H9 (cell line): ENCODE data around the gene PRSS2. TPM values are rescaled to one million over a fixed set of nuclear protein-coding genes. Genes with fewer than 3 reads are reported as not detected.

Experiments used
- DNase-seq: peaks from one replicate; pipeline ENCODE4 v3.0.0-alpha.2; 2017
- H2AFZ ChIP-seq: one replicate; pipeline ENCODE4 v1.6.1; 2013; ENCODE audit warnings: mild to moderate bottlenecking, low read length, control low read depth, moderate library complexity
- H2AK5ac ChIP-seq: 2 replicates; pipeline ENCODE4 v1.6.1; 2013; ENCODE audit warnings: low read length, control low read depth, mixed read lengths; ENCODE audit not compliant: insufficient read length
- H2BK120ac ChIP-seq: one replicate; pipeline ENCODE4 v1.6.1; 2013; ENCODE audit warnings: low read depth, mild to moderate bottlenecking, low read length, control low read depth, inconsistent platforms; ENCODE audit not compliant: poor library complexity, severe bottlenecking
- H2BK12ac ChIP-seq: 2 replicates; pipeline ENCODE4 v1.6.1; 2013; ENCODE audit warnings: low read length, control low read depth, mixed read lengths, low read depth; ENCODE audit not compliant: insufficient read length
- H2BK15ac ChIP-seq: 2 replicates; pipeline ENCODE4 v1.6.1; 2013; ENCODE audit warnings: low read depth, low read length, control low read depth
- H2BK20ac ChIP-seq: one replicate; pipeline ENCODE4 v1.6.1; 2013; ENCODE audit warnings: low read depth, mild to moderate bottlenecking, low read length, control low read depth, inconsistent platforms; ENCODE audit not compliant: poor library complexity, severe bottlenecking
- H2BK5ac ChIP-seq: 2 replicates; pipeline ENCODE4 v1.6.1; 2013; ENCODE audit warnings: low read length, control low read depth, mixed read lengths; ENCODE audit not compliant: insufficient read length
- H3K14ac ChIP-seq: 2 replicates; pipeline ENCODE4 v1.6.1; 2013; ENCODE audit warnings: low read length, control low read depth; ENCODE audit not compliant: insufficient read depth
- H3K18ac ChIP-seq: 2 replicates; pipeline ENCODE4 v1.6.1; 2013; ENCODE audit warnings: low read depth, mild to moderate bottlenecking, mixed read lengths, low read length, control low read depth; ENCODE audit not compliant: insufficient read length
- H3K23ac ChIP-seq: 2 replicates; pipeline ENCODE4 v1.6.1; 2013; ENCODE audit warnings: low read length, control low read depth, mixed read lengths, low read depth; ENCODE audit not compliant: insufficient read length
- H3K23me2 ChIP-seq: 2 replicates; pipeline ENCODE4 v1.6.1; 2013; ENCODE audit warnings: low read depth, mild to moderate bottlenecking, mixed read lengths, low read length, control low read depth; ENCODE audit not compliant: insufficient read length, poor library complexity, severe bottlenecking
- H3K27ac ChIP-seq: 2 replicates; pipeline ENCODE4 v1.5.1; 2013; ENCODE audit warnings: low read length, control low read depth, mixed read lengths, low read depth; ENCODE audit not compliant: insufficient read length
- H3K27me3 ChIP-seq: 2 replicates; pipeline ENCODE4 v1.6.1; 2013; ENCODE audit warnings: low read length, control low read depth, inconsistent platforms; ENCODE audit not compliant: insufficient read depth
- H3K4ac ChIP-seq: 2 replicates; pipeline ENCODE4 v1.6.1; 2013; ENCODE audit warnings: low read depth, mild to moderate bottlenecking, control low read depth, inconsistent platforms, low read length, moderate library complexity
- H3K4me1 ChIP-seq: 2 replicates; pipeline ENCODE4 v1.6.1; 2013; ENCODE audit warnings: low read length, control low read depth, inconsistent platforms; ENCODE audit not compliant: insufficient read depth
- H3K4me2 ChIP-seq: 2 replicates; pipeline ENCODE4 v1.6.1; 2013; ENCODE audit warnings: low read length, control low read depth, mixed read lengths; ENCODE audit not compliant: insufficient read length, insufficient read depth
- H3K56ac ChIP-seq: 2 replicates; pipeline ENCODE4 v1.6.1; 2013; ENCODE audit warnings: low read depth, mild to moderate bottlenecking, mixed read lengths, low read length, control low read depth; ENCODE audit not compliant: insufficient read length
- H3K79me1 ChIP-seq: 2 replicates; pipeline ENCODE4 v1.6.1; 2013; ENCODE audit warnings: low read depth, mild to moderate bottlenecking, moderate library complexity, low read length, control low read depth, inconsistent platforms; ENCODE audit not compliant: insufficient read depth, poor library complexity, severe bottlenecking
- H3K79me2 ChIP-seq: 2 replicates; pipeline ENCODE4 v1.6.1; 2013; ENCODE audit warnings: low read length, control low read depth, inconsistent platforms; ENCODE audit not compliant: insufficient read depth
- H3K9ac ChIP-seq: 2 replicates; pipeline ENCODE4 v1.6.1; 2013; ENCODE audit warnings: low read length, control low read depth, mixed read lengths; ENCODE audit not compliant: insufficient read length; ENCODE audit errors: extremely low read depth
- H3K9me3 ChIP-seq: one replicate; pipeline ENCODE4 v1.6.1; 2013; ENCODE audit warnings: low read depth, low read length, inconsistent platforms; ENCODE audit not compliant: control insufficient read depth
- H3T11ph ChIP-seq: one replicate; pipeline ENCODE4 v1.6.1; 2013; ENCODE audit warnings: mild to moderate bottlenecking, low read length, control low read depth, inconsistent platforms
- H4K20me1 ChIP-seq: one replicate; pipeline ENCODE4 v1.6.1; 2013; ENCODE audit not compliant: control insufficient read depth, insufficient read length, insufficient read depth
- H4K5ac ChIP-seq: 2 replicates; pipeline ENCODE4 v1.6.1; 2013; ENCODE audit warnings: low read depth, mild to moderate bottlenecking, mixed read lengths, low read length, control low read depth; ENCODE audit not compliant: insufficient read length
- H4K8ac ChIP-seq: replicated peaks from 2 replicates; pipeline ENCODE4 v1.6.1; 2013; ENCODE audit warnings: low read length, control low read depth, mixed read lengths, low read depth; ENCODE audit not compliant: insufficient read length
- H4K91ac ChIP-seq: 2 replicates; pipeline ENCODE4 v1.6.1; 2013; ENCODE audit warnings: low read depth, mild to moderate bottlenecking, moderate library complexity, mixed read lengths, low read length, control low read depth; ENCODE audit not compliant: insufficient read length
- H3K27ac Mint-ChIP-seq, 3 experiments: 2 replicates in 2 of 3; 3 replicates in 1 of 3; pipeline ENCODE4 v1.8.0; 2020 to 2021; ENCODE audit warnings: mixed read lengths in 3 of 3, mild to moderate bottlenecking in 1 of 3, moderate library complexity in 1 of 3
- H3K27me3 Mint-ChIP-seq: 2 replicates; pipeline ENCODE4 v1.8.0; 2021; ENCODE audit warnings: low read depth, mild to moderate bottlenecking, moderate library complexity, mixed read lengths
- H3K36me3 Mint-ChIP-seq, 3 experiments: 2 replicates in 2 of 3; 3 replicates in 1 of 3; pipeline ENCODE4 v1.8.0; 2020 to 2021; ENCODE audit warnings: low read depth in 3 of 3, mixed read lengths in 3 of 3; ENCODE audit not compliant: insufficient read depth in 1 of 3
- H3K4me1 Mint-ChIP-seq, 2 experiments: 2 replicates each; pipeline ENCODE4 v1.8.0; 2020; ENCODE audit warnings: mixed read lengths in 2 of 2
- H3K4me3 Mint-ChIP-seq, 2 experiments: 2 replicates in 1 of 2; 3 replicates in 1 of 2; pipeline ENCODE4 v1.8.0; 2020 to 2021; ENCODE audit warnings: mild to moderate bottlenecking in 2 of 2, mixed read lengths in 2 of 2, moderate library complexity in 1 of 2
- H3K9me3 Mint-ChIP-seq, 2 experiments: 2 replicates in 1 of 2; 3 replicates in 1 of 2; pipeline ENCODE4 v1.8.0; 2020; ENCODE audit warnings: mild to moderate bottlenecking in 2 of 2, mixed read lengths in 2 of 2, moderate library complexity in 1 of 2
- CTCF ChIP-seq: fragments of 200-600 bp; sonication (generic); conservative IDR thresholded peaks from 3 replicates; pipeline ENCODE4 v1.8.0; 2021; ENCODE audit warnings: antibody characterized with exemption, mild to moderate bottlenecking
- WGBS: extraction: QIAGEN DNeasy Blood & Tissue Kit; methylation state at CpG from one replicate; pipeline ENCODE4 v1.1.7; 2013; ENCODE audit warnings: missing lambda C conversion rate, low lambda C conversion rate, mixed read lengths; ENCODE audit not compliant: insufficient read length; ENCODE audit errors: extremely low coverage; 5-methylcytosine and 5-hydroxymethylcytosine counted together
- total RNA-seq: library from RNA; stranded (reverse); gene quantifications from 2 replicates; pipeline ENCODE4 v1.2.1, GENCODE V29; 2021

PRSS2 gene
- total RNA-seq, 1 experiment from 2014 or later = not detected

DNA sequence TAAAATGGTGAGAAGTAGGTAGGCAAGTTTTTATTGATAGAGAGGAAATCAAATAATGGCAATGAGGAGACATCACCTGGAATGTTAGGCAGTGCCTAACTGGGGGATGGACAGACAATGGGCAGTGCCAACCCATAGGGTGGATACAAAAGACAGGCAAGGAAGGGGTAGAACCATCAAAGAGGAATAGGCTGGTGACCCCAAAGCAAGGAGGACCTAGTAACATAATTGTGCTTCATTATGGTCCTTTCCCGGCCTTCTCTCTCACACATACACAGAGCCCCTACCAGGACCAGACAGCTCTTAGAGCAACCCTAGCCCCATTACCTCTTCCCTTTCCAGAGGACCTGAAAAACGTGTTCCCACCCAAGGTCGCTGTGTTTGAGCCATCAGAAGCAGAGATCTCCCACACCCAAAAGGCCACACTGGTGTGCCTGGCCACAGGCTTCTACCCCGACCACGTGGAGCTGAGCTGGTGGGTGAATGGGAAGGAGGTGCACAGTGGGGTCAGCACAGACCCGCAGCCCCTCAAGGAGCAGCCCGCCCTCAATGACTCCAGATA, 30.0 kb downstream of the PRSS2 start:
- Histone ChIP-seq H4K5ac (no peak overlapping the region), H2BK120ac (no peak overlapping the region), H2BK15ac (no peak overlapping the region), H2BK12ac (no peak overlapping the region), H2AFZ (no peak overlapping the region), H3K79me2 (no peaks in the 10 kb centered on the region), H3K23me2 (peaks cover 15% of the 10 kb centered on the region), H2AK5ac (no peak overlapping the region), H3K23ac (no peak overlapping the region), H3K79me1 (no peaks in the 10 kb centered on the region), H3T11ph (no peak overlapping the region), H3K18ac (no peak overlapping the region), H3K9ac (no peak overlapping the region), H2BK20ac (no peak overlapping the region), H3K4me2 (no peak overlapping the region), H3K4ac (no peak overlapping the region), H4K20me1 (no peaks in the 10 kb centered on the region), H3K56ac (no peak overlapping the region), H3K27ac (no peak overlapping the region), H3K9me3 (no peaks in the 10 kb centered on the region), H3K27me3 (peaks cover 20% of the 10 kb centered on the region; the same call in 1 of the 2 replicates), H4K8ac (no peak overlapping the region), H4K91ac (no peak overlapping the region), H2BK5ac (no peak overlapping the region), H3K14ac (no peak overlapping the region), H3K4me1 (peaks cover 2% of the 10 kb centered on the region; the same call in 1 of the 2 replicates)
- WGBS = no CpG with 5 or more reads among the region's 7 CpGs
- peaks cover 7 to 10% (median 7%) of the 10 kb centered on the region in 3 experiments for H3K36me3 Mint-ChIP-seq
- no peak overlapping the region for H3K4me3 Mint-ChIP-seq
- H3K4me1 Mint-ChIP-seq = peaks cover 35 to 43% of the 10 kb centered on the region in 2 experiments
- H3K9me3 Mint-ChIP-seq = no peaks in the 10 kb centered on the region
- DNase-seq = peak; percentile 6
- no peak overlapping the region for H3K27ac Mint-ChIP-seq
- H3K27me3 Mint-ChIP-seq = peaks cover 92% of the 10 kb centered on the region
- no peak for TF ChIP-seq CTCF
